ENCODE results near the gene B4GALNT4.
"Not testable (repeated sequence)": the region's sequence is repeated elsewhere in the genome, so short reads cannot be mapped to it uniquely, and the experiment has no call there.

B4GALNT4 gene

DNA sequence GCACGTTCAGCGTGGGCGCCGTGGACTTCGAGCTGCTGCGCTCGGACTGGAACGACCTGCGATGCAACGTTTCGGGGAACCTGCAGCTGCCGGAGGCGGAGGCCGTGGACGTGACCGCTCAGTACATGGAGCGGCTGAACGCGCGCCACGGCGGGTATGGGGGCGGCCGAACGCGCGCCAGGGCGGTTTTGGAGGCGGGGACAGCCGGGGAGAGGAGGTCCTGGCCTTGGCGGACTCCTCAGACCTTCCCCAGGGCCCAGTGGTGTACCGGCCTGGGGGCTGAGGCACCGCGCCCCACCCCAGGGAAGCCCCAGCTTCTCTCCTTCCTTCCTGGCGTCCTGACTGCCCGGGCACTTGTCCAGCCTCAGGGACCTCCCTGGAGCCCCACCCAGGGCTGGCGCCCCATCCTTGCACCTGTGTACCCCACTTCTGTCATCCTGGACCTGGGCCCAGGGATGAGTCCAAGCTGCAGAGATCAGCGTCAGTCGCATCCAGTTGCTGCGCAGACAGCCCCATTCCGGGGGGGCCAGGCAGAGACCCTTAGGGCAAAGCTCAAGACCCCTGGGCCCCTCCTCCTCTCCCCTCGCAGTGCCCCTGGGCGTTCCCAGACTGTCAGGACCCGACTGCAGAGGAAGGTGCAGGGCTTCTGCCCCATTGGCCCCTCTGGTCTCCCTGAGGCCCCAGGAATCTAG lies 8.0 kb downstream of the B4GALNT4 start:
- no peak for DNase-seq

GRCh38 chr11:377883-378500 lies 8.7 kb downstream of the B4GALNT4 start:
- DNase-seq: no peak

- DNase-seq: no peak
Measured at GRCh38 chr11:379205-380094, 10.2 kb downstream of the B4GALNT4 start.

DNA sequence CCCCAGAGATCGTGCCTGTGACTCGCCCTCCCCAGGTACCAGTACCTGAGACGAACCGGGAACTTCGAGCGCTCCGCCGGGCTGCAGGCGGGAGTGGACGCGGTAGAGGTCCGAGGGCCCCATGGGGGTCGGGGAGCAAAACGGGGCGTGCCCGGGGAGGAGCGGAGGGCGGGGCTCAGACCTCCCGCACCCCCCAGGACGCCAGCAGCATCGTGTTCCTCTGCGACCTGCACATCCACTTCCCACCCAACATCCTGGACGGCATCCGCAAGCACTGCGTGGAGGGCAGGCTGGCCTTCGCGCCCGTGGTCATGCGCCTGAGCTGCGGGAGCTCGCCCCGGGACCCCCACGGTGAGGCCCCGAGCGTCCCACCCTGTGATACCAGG lies 10.8 kb downstream of the B4GALNT4 start:
- no peak for DNase-seq

GRCh38 chr11:380491-380890 lies 11.2 kb downstream of the B4GALNT4 start:
- no peak for DNase-seq

- no peak for DNase-seq
Measured at GRCh38 chr11:380996-381395, 11.7 kb downstream of the B4GALNT4 start.

DNA sequence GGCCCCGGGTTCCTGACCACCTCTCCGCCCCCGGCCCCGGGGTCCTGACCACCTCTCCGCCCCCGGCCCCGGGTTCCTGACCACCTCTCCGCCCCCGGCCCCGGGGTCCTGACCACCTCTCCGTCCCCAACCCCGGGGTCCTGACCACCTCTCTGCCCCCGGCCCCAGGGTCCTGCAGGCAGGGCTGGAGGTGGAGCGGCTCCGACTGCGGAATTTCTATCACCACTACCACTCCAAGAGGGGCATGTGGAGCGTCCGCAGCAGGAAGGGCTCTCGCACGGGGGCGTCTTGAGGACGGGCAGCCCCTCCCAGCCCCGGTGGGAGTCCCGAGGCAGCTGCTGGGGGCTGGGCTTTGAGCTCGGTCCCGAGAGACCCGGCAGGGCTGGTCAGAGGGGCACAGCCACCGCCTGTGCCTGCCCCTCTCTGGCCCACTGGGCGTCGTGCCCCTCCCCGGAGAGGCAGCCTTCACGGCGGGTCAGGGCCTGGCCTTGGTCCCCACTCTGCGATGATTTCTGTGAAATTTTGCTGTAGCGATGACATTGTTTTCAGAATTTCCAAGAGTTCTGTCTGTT lies 12.3 kb downstream of the B4GALNT4 start:
- no peak for DNase-seq

DNA sequence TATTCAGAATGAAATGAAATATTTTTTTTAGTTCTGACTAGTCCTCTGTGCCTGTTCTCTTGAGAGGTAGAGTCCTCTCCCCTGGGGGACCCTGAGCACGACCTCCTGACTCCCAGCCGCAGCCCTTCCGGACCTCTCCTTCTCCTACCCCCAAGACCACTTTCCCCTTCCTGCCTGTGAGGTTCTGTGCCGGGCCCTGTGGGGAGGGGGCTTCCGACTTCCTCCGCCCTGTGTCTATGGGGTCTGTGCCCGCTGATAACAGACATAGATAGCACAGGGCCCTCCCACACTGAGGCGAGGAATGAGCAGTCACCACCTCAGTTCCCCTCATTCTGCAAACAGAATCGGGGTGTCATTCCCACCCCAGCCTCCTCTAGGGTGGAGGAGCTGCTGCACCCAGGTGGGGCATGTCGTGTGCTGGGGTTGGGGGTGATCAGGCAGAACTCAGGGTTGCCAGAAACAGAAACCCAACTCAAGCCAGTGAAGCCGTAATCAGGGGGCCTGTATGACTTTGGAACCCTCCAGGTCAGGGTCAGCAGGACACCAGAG lies 12.9 kb downstream of the B4GALNT4 start:
- no peak for DNase-seq

DNA sequence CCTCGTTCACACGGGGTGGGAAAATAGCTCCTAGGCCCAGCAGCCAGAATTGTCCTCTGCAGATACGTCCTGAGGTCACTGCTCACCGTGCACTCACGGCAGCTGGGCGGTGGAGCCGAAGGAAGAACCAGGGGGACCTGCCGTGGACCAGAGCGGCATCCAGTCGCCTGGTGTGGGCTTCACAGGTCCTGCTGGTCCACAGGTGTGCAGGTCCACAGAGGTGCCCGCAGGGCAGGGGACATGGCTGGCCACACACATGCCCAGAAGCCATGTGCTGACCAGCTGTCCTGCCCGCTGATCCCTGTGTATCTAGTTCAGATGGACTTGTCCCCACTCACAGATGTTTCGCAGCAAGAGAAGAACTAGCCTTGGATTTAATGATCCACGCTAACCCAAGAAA lies 14.1 kb downstream of the B4GALNT4 start:
- no peak for DNase-seq

- no peak for DNase-seq
Measured at GRCh38 chr11:384511-384910, 15.2 kb downstream of the B4GALNT4 start.

DNA sequence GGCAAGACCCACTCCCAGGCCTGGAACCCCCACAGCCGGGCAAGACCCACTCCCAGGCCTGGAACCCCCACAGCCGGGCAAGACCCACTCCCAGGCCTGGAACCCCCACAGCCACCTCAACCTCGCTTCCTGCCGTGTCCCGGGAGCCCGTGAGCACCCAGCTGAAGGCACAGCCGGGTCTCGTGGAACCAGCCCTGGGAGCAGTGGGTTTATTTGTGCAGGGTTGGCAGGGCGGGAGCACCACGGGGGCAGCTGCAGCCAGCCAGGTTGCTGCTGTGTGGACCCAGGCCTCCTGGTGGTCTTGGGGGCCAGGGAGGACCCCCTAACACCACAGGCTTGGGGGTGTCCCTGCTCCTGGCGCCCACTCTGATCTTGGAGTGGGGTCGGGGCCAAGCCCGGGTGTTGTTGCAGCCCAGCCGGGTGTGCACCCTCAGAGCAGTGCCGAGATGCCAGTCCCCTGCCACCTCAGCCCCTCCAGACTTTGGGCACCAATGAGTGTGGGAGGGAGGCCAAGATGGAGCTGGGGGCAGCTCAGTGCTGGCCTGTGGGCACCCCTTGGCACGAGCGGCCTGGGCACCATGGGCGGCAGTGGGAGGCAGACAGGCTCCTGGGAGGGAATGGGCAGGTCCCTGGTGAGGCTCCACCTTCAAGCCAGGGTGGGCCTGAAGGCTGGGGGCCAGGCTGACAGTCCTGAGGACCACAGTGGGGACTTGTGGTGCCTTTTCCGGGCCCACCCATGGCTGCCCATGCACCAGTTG lies 16.5 kb downstream of the B4GALNT4 start:
- no peak for DNase-seq

- DNase-seq: no peak
Measured at GRCh38 chr11:386483-386882, 17.2 kb downstream of the B4GALNT4 start.

DNA sequence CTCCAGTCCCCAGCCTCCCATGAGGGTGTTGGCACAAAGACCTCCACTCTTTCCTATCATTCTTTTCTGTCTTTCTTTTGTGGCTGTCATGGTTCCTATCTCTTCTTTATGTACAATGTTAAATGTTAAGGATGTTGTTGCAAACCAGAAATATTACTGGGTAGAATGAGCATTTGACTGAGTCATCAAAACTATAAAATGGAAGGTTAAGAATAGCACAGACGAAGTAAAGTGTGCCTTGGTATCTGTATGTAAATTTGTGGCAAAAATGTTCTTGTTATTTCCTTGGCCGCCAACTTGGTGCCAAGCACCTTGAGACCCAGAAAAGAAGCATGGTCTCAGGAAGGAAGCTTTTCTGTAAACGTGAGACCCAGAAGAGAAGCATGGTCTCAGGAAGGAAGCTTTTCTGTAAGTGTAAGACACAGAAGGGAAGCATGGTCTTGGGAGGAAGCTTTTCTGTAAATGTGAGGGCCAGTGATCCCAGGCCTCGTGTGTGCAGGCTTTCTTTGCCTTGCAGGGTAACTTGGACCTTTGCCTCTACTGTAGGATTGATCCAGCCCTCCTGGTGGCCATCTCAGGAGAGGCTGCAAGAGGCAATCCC lies 18.0 kb downstream of the B4GALNT4 start:
- no peak for DNase-seq

GRCh38 chr11:389369-389768 lies 20.1 kb downstream of the B4GALNT4 start:
- DNase-seq: not testable (repeated sequence)

DNA sequence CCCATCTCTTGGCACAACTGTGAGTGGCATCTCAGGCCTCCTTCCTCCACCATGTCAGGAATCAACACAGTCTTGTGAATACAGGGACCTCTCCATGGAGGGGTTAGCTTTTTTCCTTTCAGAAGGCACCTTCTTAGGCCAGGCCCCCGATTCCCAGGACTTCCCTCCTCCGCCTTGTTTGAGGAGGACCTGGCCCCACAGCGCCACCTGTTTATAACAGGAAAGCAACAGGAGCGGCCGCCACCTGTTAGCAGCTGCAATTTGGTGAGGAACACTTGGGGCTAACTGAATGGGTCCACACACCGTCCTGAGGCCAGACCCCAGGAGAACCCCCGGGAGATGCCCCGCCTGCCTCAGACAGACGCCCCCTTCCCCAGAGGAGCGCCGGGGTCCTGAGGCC lies 20.9 kb downstream of the B4GALNT4 start:
- no peak for DNase-seq

DNA sequence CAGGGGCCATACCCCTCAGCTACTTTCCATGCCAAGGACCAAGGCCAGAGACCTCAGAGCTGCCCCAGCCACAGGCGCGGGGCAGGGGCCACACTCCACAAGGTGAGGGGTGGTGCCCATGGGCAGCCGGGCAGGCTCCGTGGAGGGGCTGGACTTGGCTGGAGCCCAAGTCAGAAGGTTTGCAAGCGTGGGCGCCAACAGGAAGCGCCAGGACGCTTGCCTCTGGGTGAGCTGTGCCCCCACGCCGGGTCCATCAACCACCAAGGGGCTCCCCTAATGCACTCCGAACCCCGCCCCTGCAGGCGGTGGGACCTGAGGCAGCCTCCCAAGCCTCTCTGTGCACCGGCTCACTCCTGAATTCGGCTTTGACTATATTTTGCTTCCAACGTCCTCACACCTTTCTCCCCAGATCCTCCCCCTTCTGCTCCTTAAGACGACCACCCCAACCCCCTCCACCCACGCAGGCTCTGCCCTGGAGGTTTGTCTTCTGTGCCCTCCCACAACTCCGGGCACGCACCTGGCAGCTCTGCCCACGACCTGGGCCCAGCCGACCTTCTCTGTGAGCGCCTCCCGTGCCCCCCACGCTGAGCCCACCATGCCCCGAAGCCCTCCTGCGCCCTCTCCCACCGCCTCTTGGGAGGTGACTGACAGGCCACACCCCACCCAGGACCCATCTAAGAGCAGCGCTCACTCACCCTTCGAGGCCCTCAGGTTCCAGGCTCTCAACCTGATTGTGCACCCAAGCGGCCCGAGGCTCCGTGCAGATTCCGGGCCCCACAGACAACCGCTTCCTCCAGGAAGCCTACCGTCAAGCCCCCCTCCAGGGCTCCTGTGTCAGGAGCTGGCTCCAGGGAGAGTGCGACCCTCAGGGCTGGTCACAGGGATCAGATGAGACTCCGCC lies 22.1 kb downstream of the B4GALNT4 start:
- no peak for DNase-seq

DNA sequence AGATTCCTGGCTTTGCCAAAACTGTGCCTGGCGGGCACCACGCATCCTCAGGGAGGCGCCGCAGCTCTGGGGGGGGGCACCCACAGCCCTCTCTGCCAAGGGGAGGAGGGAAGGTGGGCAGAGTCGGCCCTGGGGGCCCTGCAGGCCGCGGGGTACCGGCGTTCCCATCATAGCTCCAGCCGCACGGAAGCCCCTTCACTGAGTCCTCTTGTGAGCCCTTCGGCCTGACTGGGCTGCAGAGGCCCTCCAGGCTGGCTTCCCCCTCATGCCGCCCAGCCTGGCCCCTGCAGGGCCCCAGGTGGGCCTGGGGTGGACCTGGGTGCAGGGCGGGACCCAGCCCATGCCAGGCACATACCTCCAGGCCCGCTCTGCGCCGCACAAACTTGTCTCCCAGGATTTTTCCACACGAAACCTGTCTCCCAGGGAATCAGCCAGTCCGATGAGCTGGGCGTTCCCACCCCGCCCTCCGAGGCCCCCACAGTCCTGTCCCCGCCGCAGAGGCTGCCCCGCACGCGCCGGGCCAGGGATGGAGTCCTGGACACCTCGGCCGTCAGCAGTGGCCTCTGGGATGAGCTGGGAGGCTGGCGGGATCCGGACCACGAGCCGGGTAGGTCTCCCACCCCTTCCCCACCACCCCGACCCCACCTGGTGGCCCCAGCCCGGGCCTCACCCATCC lies 22.9 kb downstream of the B4GALNT4 start:
- no peak for DNase-seq

GRCh38 chr11:393219-394033 lies 24.1 kb downstream of the B4GALNT4 start:
- DNase-seq: peak; percentile 100

All from 8988T (cell line).